Measurements from ENCODE around the gene GPR101. TPM values are rescaled to one million over a fixed set of nuclear protein-coding genes. Genes with fewer than 3 reads are reported as not detected.

GPR101 gene
- total RNA-seq, 1 donor from 2014 or later, result not detected

DNA sequence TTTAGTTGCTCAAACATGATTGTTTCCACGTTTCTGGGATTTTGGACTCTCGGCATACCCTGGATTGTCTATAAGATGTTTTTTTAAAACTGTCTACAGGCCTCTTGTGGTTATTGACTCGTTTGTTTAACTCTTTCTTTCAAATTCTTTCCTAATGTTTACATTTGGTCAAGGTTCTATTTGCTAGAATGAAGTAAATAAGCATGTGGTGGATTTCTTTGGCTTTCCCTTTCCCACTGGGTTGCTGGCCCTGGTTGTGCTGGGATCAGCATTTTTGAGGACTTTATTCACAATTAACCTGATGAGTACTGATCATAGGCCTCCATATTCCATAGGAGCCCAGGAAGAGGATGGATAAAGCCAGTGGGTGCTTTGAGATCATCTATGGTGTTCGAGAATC lies 11.1 kb upstream of the GPR101 start:
- DNase-seq (ENCODE audit: low spot score), result no peak
- Mint-ChIP-seq H3K27ac (ENCODE audit: unreplicated experiment) (no peak overlapping the region), H3K4me1 (ENCODE audit: low read depth) (no peaks in the 10 kb centered on the region), H3K27me3 (ENCODE audit: low read depth) (peaks cover 16% of the 10 kb centered on the region), H3K4me3 (ENCODE audit: unreplicated experiment) (no peak overlapping the region), H3K9me3 (ENCODE audit: low read depth) (peaks cover 23% of the 10 kb centered on the region), H3K36me3 (ENCODE audit: low read depth) (no peaks in the 10 kb centered on the region)
- TF ChIP-seq, protein P1, sequence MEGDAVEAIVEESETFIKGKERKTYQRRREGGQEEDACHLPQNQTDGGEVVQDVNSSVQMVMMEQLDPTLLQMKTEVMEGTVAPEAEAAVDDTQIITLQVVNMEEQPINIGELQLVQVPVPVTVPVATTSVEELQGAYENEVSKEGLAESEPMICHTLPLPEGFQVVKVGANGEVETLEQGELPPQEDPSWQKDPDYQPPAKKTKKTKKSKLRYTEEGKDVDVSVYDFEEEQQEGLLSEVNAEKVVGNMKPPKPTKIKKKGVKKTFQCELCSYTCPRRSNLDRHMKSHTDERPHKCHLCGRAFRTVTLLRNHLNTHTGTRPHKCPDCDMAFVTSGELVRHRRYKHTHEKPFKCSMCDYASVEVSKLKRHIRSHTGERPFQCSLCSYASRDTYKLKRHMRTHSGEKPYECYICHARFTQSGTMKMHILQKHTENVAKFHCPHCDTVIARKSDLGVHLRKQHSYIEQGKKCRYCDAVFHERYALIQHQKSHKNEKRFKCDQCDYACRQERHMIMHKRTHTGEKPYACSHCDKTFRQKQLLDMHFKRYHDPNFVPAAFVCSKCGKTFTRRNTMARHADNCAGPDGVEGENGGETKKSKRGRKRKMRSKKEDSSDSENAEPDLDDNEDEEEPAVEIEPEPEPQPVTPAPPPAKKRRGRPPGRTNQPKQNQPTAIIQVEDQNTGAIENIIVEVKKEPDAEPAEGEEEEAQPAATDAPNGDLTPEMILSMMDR (IDR thresholded peaks at IDR 0.05), result no peak

DNA sequence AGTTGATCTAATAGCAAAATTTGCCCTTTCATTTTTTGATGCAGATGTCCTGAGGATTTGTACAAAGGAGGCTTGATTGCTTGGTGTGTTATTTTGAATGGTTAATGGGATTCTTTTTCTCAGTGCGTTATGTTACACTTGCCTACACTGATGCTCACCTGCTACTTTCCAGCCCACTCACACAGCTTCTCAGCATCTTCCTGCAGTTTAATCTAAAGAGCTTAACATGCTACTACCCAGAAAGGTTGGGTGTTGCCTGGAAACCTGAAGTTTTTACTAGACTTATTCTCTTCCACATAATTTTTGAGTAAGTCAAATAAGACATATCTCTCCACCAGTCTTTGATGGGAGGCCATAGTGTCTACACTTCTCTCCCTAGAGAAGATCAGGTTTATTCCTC lies 9.9 kb upstream of the GPR101 start:
- Mint-ChIP-seq H3K4me3 (ENCODE audit: unreplicated experiment) (no peak overlapping the region), H3K36me3 (ENCODE audit: low read depth) (no peaks in the 10 kb centered on the region)

DNA sequence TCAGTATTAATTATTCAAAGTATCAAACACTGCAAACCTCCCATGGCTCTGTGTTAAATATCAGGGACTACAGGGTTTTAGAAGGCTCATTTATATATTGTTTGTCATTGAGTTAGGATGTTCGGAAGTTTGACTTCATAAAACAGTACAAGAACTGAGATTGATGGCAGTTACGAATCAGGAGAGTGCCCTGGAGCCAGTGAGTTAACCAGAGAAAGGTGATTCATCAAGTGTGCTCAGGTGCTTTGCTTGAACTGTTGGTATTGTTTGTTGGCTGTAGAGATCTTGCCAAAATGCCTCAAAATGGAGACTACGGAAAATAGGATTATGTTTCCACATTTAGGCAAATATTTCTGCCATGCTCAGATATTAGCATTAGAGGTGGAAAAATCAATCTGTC lies 7.5 kb upstream of the GPR101 start:
- H3K9me3 Mint-ChIP-seq (ENCODE audit: low read depth), result peaks cover 10% of the 10 kb centered on the region
- no peak for DNase-seq (ENCODE audit: low spot score)
- H3K36me3 Mint-ChIP-seq (ENCODE audit: low read depth), result no peaks in the 10 kb centered on the region
- TF ChIP-seq, protein P1 (IDR thresholded peaks at IDR 0.05), result no peak
- H3K4me3 Mint-ChIP-seq (ENCODE audit: unreplicated experiment), result no peak overlapping the region
- H3K27ac Mint-ChIP-seq (ENCODE audit: unreplicated experiment), result no peak overlapping the region
- H3K27me3 Mint-ChIP-seq (ENCODE audit: low read depth), result peaks cover 23% of the 10 kb centered on the region
- no peaks in the 10 kb centered on the region for H3K4me1 Mint-ChIP-seq (ENCODE audit: low read depth)

More for the DNA sequence above, 9.9 kb upstream of the GPR101 start:
- H3K27ac Mint-ChIP-seq (ENCODE audit: unreplicated experiment), result no peak overlapping the region
- H3K27me3 Mint-ChIP-seq (ENCODE audit: low read depth), result peaks cover 18% of the 10 kb centered on the region
- TF ChIP-seq, protein P1 (IDR thresholded peaks at IDR 0.05), result no peak
- H3K4me1 Mint-ChIP-seq (ENCODE audit: low read depth), result no peaks in the 10 kb centered on the region
- H3K9me3 Mint-ChIP-seq (ENCODE audit: low read depth), result peaks cover 18% of the 10 kb centered on the region
- DNase-seq (ENCODE audit: low spot score), result no peak

DNA sequence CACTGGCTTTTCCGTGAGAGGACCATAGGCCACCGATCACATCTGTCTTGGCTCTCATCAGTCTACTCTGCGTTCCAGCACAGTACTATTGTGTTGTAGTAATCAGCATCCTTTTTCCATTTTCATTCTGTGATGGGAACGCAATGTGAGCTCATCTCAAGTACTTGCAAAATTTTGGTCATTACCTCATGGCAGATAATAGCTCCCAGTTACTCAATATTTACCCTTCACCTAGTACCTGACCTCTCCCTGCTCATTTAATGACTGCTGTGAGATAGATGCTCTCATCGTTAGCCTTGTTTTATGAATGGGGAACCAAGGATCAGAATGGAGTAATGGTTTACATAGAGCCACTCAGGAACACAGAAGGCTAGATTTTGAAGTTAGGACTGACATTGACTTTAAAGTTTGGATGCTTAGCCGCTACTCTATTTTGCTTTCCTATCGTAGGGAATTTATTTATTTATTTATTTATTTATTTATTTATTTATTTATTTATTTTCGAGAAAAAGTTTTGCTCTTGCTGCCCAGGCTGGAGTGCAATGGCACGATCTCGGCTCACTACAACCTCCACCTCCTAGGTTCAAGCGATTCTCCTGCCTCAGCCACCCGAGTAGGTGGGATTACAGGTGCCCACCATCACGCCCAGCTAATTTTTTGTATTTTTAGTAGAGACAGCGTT lies 6.5 kb upstream of the GPR101 start:
- Mint-ChIP-seq H3K4me3 (ENCODE audit: unreplicated experiment) (no peak overlapping the region), H3K27me3 (ENCODE audit: low read depth) (peaks cover 30% of the 10 kb centered on the region), H3K9me3 (ENCODE audit: low read depth) (peaks cover 10% of the 10 kb centered on the region), H3K4me1 (ENCODE audit: low read depth) (no peaks in the 10 kb centered on the region), H3K27ac (ENCODE audit: unreplicated experiment) (no peak overlapping the region), H3K36me3 (ENCODE audit: low read depth) (no peaks in the 10 kb centered on the region)
- DNase-seq (ENCODE audit: low spot score), result no peak
- TF ChIP-seq, protein P1 (IDR thresholded peaks at IDR 0.05), result no peak

DNA sequence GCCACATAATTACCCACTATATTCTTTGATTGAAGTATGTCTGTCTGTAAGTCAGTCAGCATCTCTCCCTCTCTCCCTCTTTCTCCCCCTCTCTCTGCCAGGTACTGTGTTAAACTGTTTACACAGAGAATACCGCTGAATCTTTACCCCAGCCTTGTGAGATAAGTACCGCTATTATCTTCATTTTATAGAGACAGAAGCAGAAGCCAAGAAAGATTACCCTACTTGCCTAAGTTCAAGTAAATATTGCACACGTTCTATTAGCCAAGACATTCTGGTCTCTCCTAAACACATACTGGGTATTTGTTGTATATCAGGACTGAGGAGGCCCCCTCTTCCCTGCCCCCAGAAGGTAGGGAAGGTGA lies 695 bp upstream of the GPR101 start:
- Mint-ChIP-seq H3K36me3 (ENCODE audit: low read depth) (peaks cover 3% of the 10 kb centered on the region), H3K4me1 (ENCODE audit: low read depth) (no peaks in the 10 kb centered on the region), H3K27ac (ENCODE audit: unreplicated experiment) (no peak overlapping the region), H3K27me3 (ENCODE audit: low read depth) (peaks cover 48% of the 10 kb centered on the region), H3K4me3 (ENCODE audit: unreplicated experiment) (no peak overlapping the region), H3K9me3 (ENCODE audit: low read depth) (peaks cover 10% of the 10 kb centered on the region)
- TF ChIP-seq, protein P1 (IDR thresholded peaks at IDR 0.05), result no peak
- no peak for DNase-seq (ENCODE audit: low spot score)

Measured in chondrocyte (in vitro differentiated cells).